ENCODE results near the gene UBE4B. TPM values are rescaled to one million over a fixed set of nuclear protein-coding genes. Genes with fewer than 3 reads are reported as not detected.

The UBE4B gene
- total and polyA plus RNA-seq, 2 experiments from 2014 or later = 28.4 to 115 TPM

DNA sequence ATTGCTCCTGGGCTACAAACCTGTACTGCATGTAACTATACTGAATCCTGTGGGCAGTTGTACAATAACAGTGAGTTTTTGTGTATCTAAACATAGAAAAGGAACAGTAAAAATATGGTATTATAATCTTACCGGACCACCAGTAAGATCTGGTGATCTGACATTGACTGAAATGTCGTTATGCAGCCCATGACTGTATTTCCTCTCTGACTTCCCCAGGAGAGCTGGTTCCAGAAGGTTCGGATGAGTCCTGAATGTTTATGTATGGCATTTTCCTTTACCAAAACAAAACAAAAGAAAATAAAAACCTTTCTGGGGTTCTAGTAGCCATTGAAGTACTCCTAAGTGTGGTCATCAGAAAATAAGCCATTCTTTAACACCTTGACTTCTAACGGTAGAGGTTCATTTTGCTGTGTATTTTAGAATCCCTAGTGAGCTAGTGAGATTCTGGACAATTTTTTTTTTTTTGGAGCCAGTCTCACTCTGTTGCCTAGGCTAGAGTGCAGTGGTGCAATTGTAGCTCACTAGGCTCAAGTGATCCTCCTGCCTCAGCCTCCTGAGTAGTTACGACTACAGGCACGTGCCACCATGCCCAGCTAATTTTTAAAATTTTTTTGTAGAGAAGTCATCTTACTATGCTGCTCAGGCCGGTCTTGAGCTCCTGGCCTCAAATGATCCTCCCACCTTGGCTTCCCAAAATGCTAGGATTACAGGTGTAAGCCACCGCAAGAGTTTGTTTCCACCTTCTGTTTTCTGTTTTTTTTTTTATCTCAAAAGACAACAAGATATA lies 27.7 kb downstream of the UBE4B start (continued):
- TF ChIP-seq, protein P1, sequence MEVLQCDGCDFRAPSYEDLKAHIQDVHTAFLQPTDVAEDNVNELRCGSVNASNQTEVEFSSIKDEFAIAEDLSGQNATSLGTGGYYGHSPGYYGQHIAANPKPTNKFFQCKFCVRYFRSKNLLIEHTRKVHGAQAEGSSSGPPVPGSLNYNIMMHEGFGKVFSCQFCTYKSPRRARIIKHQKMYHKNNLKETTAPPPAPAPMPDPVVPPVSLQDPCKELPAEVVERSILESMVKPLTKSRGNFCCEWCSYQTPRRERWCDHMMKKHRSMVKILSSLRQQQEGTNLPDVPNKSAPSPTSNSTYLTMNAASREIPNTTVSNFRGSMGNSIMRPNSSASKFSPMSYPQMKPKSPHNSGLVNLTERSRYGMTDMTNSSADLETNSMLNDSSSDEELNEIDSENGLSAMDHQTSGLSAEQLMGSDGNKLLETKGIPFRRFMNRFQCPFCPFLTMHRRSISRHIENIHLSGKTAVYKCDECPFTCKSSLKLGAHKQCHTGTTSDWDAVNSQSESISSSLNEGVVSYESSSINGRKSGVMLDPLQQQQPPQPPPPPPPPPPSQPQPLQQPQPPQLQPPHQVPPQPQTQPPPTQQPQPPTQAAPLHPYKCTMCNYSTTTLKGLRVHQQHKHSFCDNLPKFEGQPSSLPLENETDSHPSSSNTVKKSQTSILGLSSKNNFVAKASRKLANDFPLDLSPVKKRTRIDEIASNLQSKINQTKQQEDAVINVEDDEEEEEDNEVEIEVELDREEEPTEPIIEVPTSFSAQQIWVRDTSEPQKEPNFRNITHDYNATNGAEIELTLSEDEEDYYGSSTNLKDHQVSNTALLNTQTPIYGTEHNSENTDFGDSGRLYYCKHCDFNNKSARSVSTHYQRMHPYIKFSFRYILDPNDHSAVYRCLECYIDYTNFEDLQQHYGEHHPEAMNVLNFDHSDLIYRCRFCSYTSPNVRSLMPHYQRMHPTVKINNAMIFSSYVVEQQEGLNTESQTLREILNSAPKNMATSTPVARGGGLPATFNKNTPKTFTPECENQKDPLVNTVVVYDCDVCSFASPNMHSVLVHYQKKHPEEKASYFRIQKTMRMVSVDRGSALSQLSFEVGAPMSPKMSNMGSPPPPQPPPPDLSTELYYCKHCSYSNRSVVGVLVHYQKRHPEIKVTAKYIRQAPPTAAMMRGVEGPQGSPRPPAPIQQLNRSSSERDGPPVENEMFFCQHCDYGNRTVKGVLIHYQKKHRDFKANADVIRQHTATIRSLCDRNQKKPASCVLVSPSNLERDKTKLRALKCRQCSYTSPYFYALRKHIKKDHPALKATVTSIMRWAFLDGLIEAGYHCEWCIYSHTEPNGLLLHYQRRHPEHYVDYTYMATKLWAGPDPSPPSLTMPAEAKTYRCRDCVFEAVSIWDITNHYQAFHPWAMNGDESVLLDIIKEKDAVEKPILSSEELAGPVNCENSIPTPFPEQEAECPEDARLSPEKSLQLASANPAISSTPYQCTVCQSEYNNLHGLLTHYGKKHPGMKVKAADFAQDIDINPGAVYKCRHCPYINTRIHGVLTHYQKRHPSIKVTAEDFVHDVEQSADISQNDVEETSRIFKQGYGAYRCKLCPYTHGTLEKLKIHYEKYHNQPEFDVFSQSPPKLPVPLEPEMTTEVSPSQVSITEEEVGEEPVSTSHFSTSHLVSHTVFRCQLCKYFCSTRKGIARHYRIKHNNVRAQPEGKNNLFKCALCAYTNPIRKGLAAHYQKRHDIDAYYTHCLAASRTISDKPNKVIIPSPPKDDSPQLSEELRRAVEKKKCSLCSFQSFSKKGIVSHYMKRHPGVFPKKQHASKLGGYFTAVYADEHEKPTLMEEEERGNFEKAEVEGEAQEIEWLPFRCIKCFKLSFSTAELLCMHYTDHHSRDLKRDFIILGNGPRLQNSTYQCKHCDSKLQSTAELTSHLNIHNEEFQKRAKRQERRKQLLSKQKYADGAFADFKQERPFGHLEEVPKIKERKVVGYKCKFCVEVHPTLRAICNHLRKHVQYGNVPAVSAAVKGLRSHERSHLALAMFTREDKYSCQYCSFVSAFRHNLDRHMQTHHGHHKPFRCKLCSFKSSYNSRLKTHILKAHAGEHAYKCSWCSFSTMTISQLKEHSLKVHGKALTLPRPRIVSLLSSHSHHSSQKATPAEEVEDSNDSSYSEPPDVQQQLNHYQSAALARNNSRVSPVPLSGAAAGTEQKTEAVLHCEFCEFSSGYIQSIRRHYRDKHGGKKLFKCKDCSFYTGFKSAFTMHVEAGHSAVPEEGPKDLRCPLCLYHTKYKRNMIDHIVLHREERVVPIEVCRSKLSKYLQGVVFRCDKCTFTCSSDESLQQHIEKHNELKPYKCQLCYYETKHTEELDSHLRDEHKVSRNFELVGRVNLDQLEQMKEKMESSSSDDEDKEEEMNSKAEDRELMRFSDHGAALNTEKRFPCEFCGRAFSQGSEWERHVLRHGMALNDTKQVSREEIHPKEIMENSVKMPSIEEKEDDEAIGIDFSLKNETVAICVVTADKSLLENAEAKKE (CRISPR knock-in tag; IDR thresholded peaks at IDR 0.05) = no peak
- TF ChIP-seq ZNF114 (CRISPR knock-in tag; IDR thresholded peaks at IDR 0.05) = no peak
- TF ChIP-seq JUNB (IDR thresholded peaks at IDR 0.05; ENCODE audit: unreplicated experiment) = no peak

DNA sequence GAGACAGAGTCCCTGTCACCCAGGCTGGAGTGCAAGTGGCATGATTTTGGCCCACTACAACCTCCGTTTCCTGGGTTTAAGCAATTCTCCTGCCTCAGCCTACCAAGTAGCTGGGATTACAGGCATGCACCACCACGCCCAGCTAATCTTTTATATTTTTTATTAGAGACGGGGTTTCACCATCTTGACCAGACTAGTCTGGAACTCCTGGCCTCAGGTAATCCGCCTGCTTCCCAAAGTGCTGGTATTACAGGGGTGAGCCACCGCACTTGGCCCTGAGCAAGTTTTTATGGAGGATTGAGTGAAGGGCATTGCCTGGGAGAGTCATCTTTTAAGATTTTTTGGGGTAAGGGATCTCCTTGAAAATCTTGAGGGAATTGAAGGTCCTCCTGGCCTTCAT lies 28.5 kb downstream of the UBE4B start:
- ATAC-seq (no peak), DNase-seq (ENCODE audit: low spot score) (no peak)
- no peak overlapping the region for H3K27ac ChIP-seq (ENCODE audit: low read depth)
- 0 out of 2 replicates have a peak, but pooled peaks cover 3% of the 10 kb centered on the region for H3F3A ChIP-seq (replicated peaks; ENCODE audit: low read depth)
- Mint-ChIP-seq H3K36me3 (ENCODE audit: low read depth) (no peaks in the 10 kb centered on the region; the same call in 2 of the 3 replicates), H3K4me3 (no peak overlapping the region), H3K9me3 (no peaks in the 10 kb centered on the region), H3K4me1 (peaks cover 30% of the 10 kb centered on the region), H3K27me3 (ENCODE audit: insufficient read depth, low read depth, poor library complexity) (peaks cover 2% of the 10 kb centered on the region), H3K27ac (no peak overlapping the region)
- no peak overlapping the region for H3K4me2 ChIP-seq
- no peak overlapping the region for H2AFZ ChIP-seq
- TF ChIP-seq POLR2AphosphoS5 (IDR thresholded peaks at IDR 0.05; ENCODE audit: low read depth) (no peak), ZNF114 (CRISPR knock-in tag; IDR thresholded peaks at IDR 0.05) (no peak), NANOG (IDR thresholded peaks at IDR 0.05; ENCODE audit: borderline replicate concordance) (no peak)
- H4K20me1 ChIP-seq (replicated peaks; ENCODE audit: insufficient read depth) = peaks cover 22% of the 10 kb centered on the region
- H3K4me3 ChIP-seq = no peak overlapping the region
- peaks cover 19% of the 10 kb centered on the region; the same call in 1 of the 2 replicates for H3K4me1 ChIP-seq (ENCODE audit: insufficient read depth)
- no peaks in the 10 kb centered on the region for H3K9me2 ChIP-seq (ENCODE audit: insufficient read depth)
- H3K27me3 ChIP-seq (ENCODE audit: insufficient read depth) = no peaks in the 10 kb centered on the region
- peaks cover 97% of the 10 kb centered on the region for H3K79me2 ChIP-seq (replicated peaks; ENCODE audit: insufficient read depth)
- no peaks in the 10 kb centered on the region; the same call in 1 of the 2 replicates for H3K36me3 ChIP-seq (ENCODE audit: insufficient read depth)

Measured in GM23338 (cell line).